ENCODE data around the gene RYR2.

Gene RYR2

GRCh38 chr1:237610157-237610556 lies 568.2 kb downstream of the RYR2 start:
- no peaks in the 10 kb centered on the region for H3K9me3 ChIP-seq (ENCODE audit: severe bottlenecking)
- no peaks in the 10 kb centered on the region for H3K4me1 ChIP-seq (ENCODE audit: insufficient read depth, poor library complexity, severe bottlenecking)
- no peak for DNase-seq (ENCODE audit: low spot score)
- no peak overlapping the region for H3K27ac ChIP-seq (ENCODE audit: poor library complexity, severe bottlenecking)
- TF ChIP-seq, protein P1, sequence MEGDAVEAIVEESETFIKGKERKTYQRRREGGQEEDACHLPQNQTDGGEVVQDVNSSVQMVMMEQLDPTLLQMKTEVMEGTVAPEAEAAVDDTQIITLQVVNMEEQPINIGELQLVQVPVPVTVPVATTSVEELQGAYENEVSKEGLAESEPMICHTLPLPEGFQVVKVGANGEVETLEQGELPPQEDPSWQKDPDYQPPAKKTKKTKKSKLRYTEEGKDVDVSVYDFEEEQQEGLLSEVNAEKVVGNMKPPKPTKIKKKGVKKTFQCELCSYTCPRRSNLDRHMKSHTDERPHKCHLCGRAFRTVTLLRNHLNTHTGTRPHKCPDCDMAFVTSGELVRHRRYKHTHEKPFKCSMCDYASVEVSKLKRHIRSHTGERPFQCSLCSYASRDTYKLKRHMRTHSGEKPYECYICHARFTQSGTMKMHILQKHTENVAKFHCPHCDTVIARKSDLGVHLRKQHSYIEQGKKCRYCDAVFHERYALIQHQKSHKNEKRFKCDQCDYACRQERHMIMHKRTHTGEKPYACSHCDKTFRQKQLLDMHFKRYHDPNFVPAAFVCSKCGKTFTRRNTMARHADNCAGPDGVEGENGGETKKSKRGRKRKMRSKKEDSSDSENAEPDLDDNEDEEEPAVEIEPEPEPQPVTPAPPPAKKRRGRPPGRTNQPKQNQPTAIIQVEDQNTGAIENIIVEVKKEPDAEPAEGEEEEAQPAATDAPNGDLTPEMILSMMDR (IDR thresholded peaks at IDR 0.05; ENCODE audit: poor library complexity, severe bottlenecking), result no peak
- no peak overlapping the region for H3K4me3 ChIP-seq (ENCODE audit: severe bottlenecking)
- H3K27me3 ChIP-seq (ENCODE audit: insufficient read depth, poor library complexity, severe bottlenecking), result no peaks in the 10 kb centered on the region
- ATAC-seq (ENCODE audit: low read depth), result no peak
- H3K36me3 ChIP-seq (ENCODE audit: low read depth), result no peaks in the 10 kb centered on the region

GRCh38 chr1:237613984-237614383 lies 572.0 kb downstream of the RYR2 start:
- DNase-seq (ENCODE audit: low spot score) (no peak), ATAC-seq (ENCODE audit: low read depth) (no peak)
- H3K9me3 ChIP-seq (ENCODE audit: severe bottlenecking), result no peaks in the 10 kb centered on the region
- H3K4me1 ChIP-seq (ENCODE audit: insufficient read depth, poor library complexity, severe bottlenecking), result no peaks in the 10 kb centered on the region
- H3K4me3 ChIP-seq (ENCODE audit: severe bottlenecking), result no peak overlapping the region
- no peak overlapping the region for H3K27ac ChIP-seq (ENCODE audit: poor library complexity, severe bottlenecking)
- TF ChIP-seq, protein P1 (IDR thresholded peaks at IDR 0.05; ENCODE audit: poor library complexity, severe bottlenecking), result no peak
- no peaks in the 10 kb centered on the region for H3K36me3 ChIP-seq (ENCODE audit: low read depth)
- H3K27me3 ChIP-seq (ENCODE audit: insufficient read depth, poor library complexity, severe bottlenecking), result no peaks in the 10 kb centered on the region

DNA sequence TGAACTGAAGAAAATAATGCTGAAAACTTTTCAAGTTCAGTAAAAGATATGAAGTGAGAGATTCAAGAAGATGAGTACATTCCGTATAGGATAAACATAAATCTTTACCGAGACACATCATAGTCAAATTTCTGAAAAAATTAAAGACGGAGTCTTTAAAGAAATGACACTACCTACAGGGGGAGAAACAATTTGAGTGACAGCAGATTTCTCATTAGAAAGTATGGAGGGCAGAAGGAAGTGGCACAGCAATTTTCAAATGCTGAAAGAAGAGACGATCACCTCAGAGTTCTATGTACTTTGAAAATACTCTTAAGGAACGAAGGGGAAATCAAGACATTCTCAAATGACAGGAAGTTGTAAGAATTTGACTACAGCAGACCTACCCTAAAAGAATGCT lies 577.6 kb downstream of the RYR2 start:
- ATAC-seq (ENCODE audit: low read depth), result no peak

GRCh38 chr1:237634922-237635321 lies 592.9 kb downstream of the RYR2 start:
- TF ChIP-seq, protein P1 (IDR thresholded peaks at IDR 0.05; ENCODE audit: poor library complexity, severe bottlenecking), result no peak
- Histone ChIP-seq H3K27me3 (ENCODE audit: insufficient read depth, poor library complexity, severe bottlenecking) (no peaks in the 10 kb centered on the region), H3K36me3 (ENCODE audit: low read depth) (no peaks in the 10 kb centered on the region), H3K4me1 (ENCODE audit: insufficient read depth, poor library complexity, severe bottlenecking) (no peaks in the 10 kb centered on the region), H3K9me3 (ENCODE audit: severe bottlenecking) (no peaks in the 10 kb centered on the region), H3K4me3 (ENCODE audit: severe bottlenecking) (no peak overlapping the region), H3K27ac (ENCODE audit: poor library complexity, severe bottlenecking) (no peak overlapping the region)
- ATAC-seq (ENCODE audit: low read depth) (no peak), DNase-seq (ENCODE audit: low spot score) (no peak)

More for the DNA sequence above, 577.6 kb downstream of the RYR2 start:
- TF ChIP-seq, protein P1 (IDR thresholded peaks at IDR 0.05; ENCODE audit: poor library complexity, severe bottlenecking), result no peak
- no peak overlapping the region for H3K4me3 ChIP-seq (ENCODE audit: severe bottlenecking)
- no peak overlapping the region for H3K27ac ChIP-seq (ENCODE audit: poor library complexity, severe bottlenecking)
- no peaks in the 10 kb centered on the region for H3K27me3 ChIP-seq (ENCODE audit: insufficient read depth, poor library complexity, severe bottlenecking)
- no peaks in the 10 kb centered on the region for H3K4me1 ChIP-seq (ENCODE audit: insufficient read depth, poor library complexity, severe bottlenecking)
- H3K9me3 ChIP-seq (ENCODE audit: severe bottlenecking), result no peaks in the 10 kb centered on the region
- H3K36me3 ChIP-seq (ENCODE audit: low read depth), result no peaks in the 10 kb centered on the region
- DNase-seq (ENCODE audit: low spot score), result no peak

DNA sequence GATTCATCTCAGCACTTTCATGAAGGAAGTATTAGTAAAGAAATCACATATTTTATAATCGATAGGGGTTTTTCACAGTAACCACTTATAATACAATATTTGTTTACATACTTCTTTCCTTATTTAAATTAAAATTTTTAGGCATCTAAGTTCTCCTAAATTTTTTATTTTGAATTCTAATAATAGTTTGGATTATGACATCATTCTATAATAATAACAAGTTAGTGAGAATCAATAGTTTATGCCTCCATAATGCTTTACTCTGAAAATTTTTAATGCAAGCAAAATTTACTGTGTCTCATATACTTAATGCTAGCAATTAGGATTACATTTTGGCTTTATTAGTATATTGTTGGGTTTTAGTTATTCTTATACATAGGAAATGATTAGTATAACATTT lies 596.6 kb downstream of the RYR2 start:
- no peaks in the 10 kb centered on the region for H3K9me3 ChIP-seq (ENCODE audit: severe bottlenecking)
- H3K4me1 ChIP-seq (ENCODE audit: insufficient read depth, poor library complexity, severe bottlenecking), result no peaks in the 10 kb centered on the region
- TF ChIP-seq, protein P1 (IDR thresholded peaks at IDR 0.05; ENCODE audit: poor library complexity, severe bottlenecking), result no peak
- no peaks in the 10 kb centered on the region for H3K27me3 ChIP-seq (ENCODE audit: insufficient read depth, poor library complexity, severe bottlenecking)
- no peak for ATAC-seq (ENCODE audit: low read depth)
- no peak overlapping the region for H3K27ac ChIP-seq (ENCODE audit: poor library complexity, severe bottlenecking)
- DNase-seq (ENCODE audit: low spot score), result no peak
- H3K4me3 ChIP-seq (ENCODE audit: severe bottlenecking), result no peak overlapping the region
- no peaks in the 10 kb centered on the region for H3K36me3 ChIP-seq (ENCODE audit: low read depth)
